HG03196 (cell line): Measurements from ENCODE around the gene NAV1.
"Not testable (repeated sequence)": the region's sequence is repeated elsewhere in the genome, so short reads cannot be mapped to it uniquely, and the experiment has no call there.

Experiments used
- ATAC-seq: cut with Tn5 transposase; IDR thresholded peaks from one replicate; pipeline ENCODE4 v1.9.1; 2021; ENCODE audit not compliant: unreplicated experiment

NAV1 gene

GRCh38 chr1:201563941-201564340 is 25.0 kb downstream of the NAV1 start:
- ATAC-seq = no peak

- ATAC-seq = no peak
Measured at GRCh38 chr1:201565024-201565730, 26.2 kb downstream of the NAV1 start.

GRCh38 chr1:201565771-201566528 is 27.0 kb downstream of the NAV1 start:
- no peak for ATAC-seq

GRCh38 chr1:201566529-201566823 is 27.5 kb downstream of the NAV1 start:
- ATAC-seq = no peak

- no peak for ATAC-seq
Measured at GRCh38 chr1:201566933-201567801, 28.2 kb downstream of the NAV1 start.

GRCh38 chr1:201568265-201568664 is 29.3 kb downstream of the NAV1 start:
- ATAC-seq = no peak

GRCh38 chr1:201568859-201569294 is 29.9 kb downstream of the NAV1 start:
- no peak for ATAC-seq

GRCh38 chr1:201570181-201570885 is 31.4 kb downstream of the NAV1 start:
- no peak for ATAC-seq

GRCh38 chr1:201570886-201571624 is 32.1 kb downstream of the NAV1 start:
- ATAC-seq = no peak

GRCh38 chr1:201573030-201573429 is 34.1 kb downstream of the NAV1 start:
- no peak for ATAC-seq

GRCh38 chr1:201573923-201574322 is 35.0 kb downstream of the NAV1 start:
- no peak for ATAC-seq

- ATAC-seq = no peak
Measured at GRCh38 chr1:201575912-201576311, 37.0 kb downstream of the NAV1 start.

- ATAC-seq = no peak
Measured at GRCh38 chr1:201576914-201577313, 38.0 kb downstream of the NAV1 start.

- ATAC-seq = no peak
Measured at GRCh38 chr1:201578008-201578888, 39.3 kb downstream of the NAV1 start.

GRCh38 chr1:201581371-201581770 is 42.4 kb downstream of the NAV1 start:
- ATAC-seq = not testable (repeated sequence)

GRCh38 chr1:201582705-201583442 is 43.9 kb downstream of the NAV1 start:
- ATAC-seq = no peak

GRCh38 chr1:201583663-201584062 is 44.7 kb downstream of the NAV1 start:
- no peak for ATAC-seq

GRCh38 chr1:201584471-201585092 is 45.7 kb downstream of the NAV1 start:
- ATAC-seq = no peak
